ENCODE measurements around the gene DBN1. TPM values are rescaled to one million over a fixed set of nuclear protein-coding genes. Genes with fewer than 3 reads are reported as not detected.
A peak's percentile ranks its signal among the peaks of the same experiment; 100 is the strongest.

The DBN1 gene
- total and polyA plus RNA-seq, 2 of the 8 experiments (the other 6 are each of a cell fraction or from before 2014, with no cell fraction given): 168 to 333 TPM

DNA sequence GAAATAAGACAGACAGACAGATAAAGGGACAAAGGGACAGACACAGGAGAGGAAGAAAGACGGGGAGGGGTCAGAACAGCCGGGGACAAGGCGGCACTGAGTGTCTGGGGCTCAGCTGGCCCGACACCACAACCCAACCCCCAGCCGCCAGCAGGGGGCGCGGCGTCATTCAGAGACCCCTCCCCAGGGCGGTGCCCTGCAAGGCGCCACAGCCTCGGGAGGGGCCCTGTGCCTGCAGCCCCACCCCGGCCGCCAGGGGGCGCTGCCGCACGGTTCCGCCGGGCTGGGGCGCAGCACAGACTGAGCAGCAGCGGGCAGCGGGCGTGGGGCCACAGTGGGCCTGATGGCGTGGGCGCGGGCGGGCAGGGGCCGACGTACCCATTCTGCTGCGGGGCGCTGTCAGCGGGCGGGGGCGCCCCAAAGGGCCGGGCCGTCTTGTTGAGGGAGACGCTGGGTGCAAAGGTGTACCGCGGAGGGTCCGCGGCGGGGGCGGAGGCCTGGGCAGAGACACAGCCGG lies 18.1 kb upstream of the DBN1 start:
- no peaks in the 10 kb centered on the region for H3K27me3 ChIP-seq (replicated peaks in 1 of 4; ENCODE audit: control insufficient read depth in 3 of 4, extremely low read depth in 1 of 4, insufficient read depth in 3 of 4, low read length in 3 of 4)
- H3K79me2 ChIP-seq (ENCODE audit: control insufficient read depth in 1 of 2, insufficient read depth in 2 of 2, low read length in 2 of 2): peaks cover 0 to 8% of the 10 kb centered on the region in 2 experiments; a peak in 1 of 4 replicates
- peaks cover 25 to 46% (median 37%) of the 10 kb centered on the region in 4 experiments for H3K36me3 ChIP-seq (ENCODE audit: control insufficient read depth in 2 of 4, insufficient read depth in 4 of 4, low read length in 3 of 4)
- H3K4me1 ChIP-seq (replicated peaks in 1 of 4; ENCODE audit: control insufficient read depth in 3 of 4, insufficient read depth in 4 of 4, low read length in 3 of 4): peaks cover 0 to 25% (median 23%) of the 10 kb centered on the region in 4 experiments; a peak in 6 of 7 replicates
- no peak overlapping the region for H4K5ac ChIP-seq (ENCODE audit: insufficient read length, low read depth, low read length)
- H3K14ac ChIP-seq (ENCODE audit: insufficient read length): no peak overlapping the region
- H2BK5ac ChIP-seq (ENCODE audit: low read depth, low read length): no peak overlapping the region
- no peak overlapping the region for H4K91ac ChIP-seq (replicated peaks; ENCODE audit: insufficient read length, low read length)
- H3K56ac ChIP-seq (replicated peaks; ENCODE audit: insufficient read length, low read depth, low read length): no peak overlapping the region
- ChIA-PET POLR2A (ENCODE audit: partially characterized antibody) (interaction anchor here (0.8 to 67.5 kb wide), 4 partner anchors 12 to 125 kb away, joined by 3 to 3349 read pairs (median 1676); partner anchors contain the start of genes DBN1, DDX41, DOK3 and PDLIM7), CTCF (ENCODE audit: partially characterized antibody) (interaction anchor here (1.0 to 12.7 kb wide), 8 partner anchors 13 to 715 kb away, joined by 3 to 306 read pairs (median 5); partner anchors contain the start of genes DDX41, DOK3 and PDLIM7)
- H3K23me2 ChIP-seq (ENCODE audit: low read depth, low read length): peaks cover 1% of the 10 kb centered on the region; the same call in 1 of the 2 replicates
- 0 out of 2 replicates have a peak overlapping the region, but pooled peaks have one; percentile 39 for H2BK12ac ChIP-seq (ENCODE audit: low read depth, low read length)
- no peaks in the 10 kb centered on the region for H3K9me3 ChIP-seq (ENCODE audit: insufficient read depth in 2 of 2, low read depth in 1 of 2, low read length in 1 of 2)
- H2AK5ac ChIP-seq (ENCODE audit: low read depth, low read length): no peak overlapping the region
- peak overlapping the region in 1 of 2 experiments; percentile 53; a peak in 2 of 4 replicates for H3K4me2 ChIP-seq (ENCODE audit: insufficient read depth in 1 of 2, low read depth in 2 of 2, low read length in 2 of 2)
- WGBS, 2 experiments (ENCODE audit: extremely low coverage in 1 of 2, insufficient coverage in 1 of 2, insufficient read length in 1 of 2, insufficient replicate concordance in 2 of 2, low coverage in 1 of 2, low lambda C conversion rate in 2 of 2, missing lambda C conversion rate in 1 of 2): 24% methylated on average over 29 of the region's 43 CpGs; no CpG with 5 or more reads in 1 of the 2 experiments
- DNase-seq (ENCODE audit: low read depth in 1 of 2, low spot score in 2 of 2): peak in 1 of 2 experiments; percentile 99
- H3K27ac ChIP-seq (ENCODE audit: low read depth, low read length): no peak overlapping the region
- no peak overlapping the region for H3K4ac ChIP-seq (replicated peaks; ENCODE audit: insufficient read length, low read depth, low read length)
- no peak for FAIRE-seq
- no peak overlapping the region; a peak in 1 of 8 replicates for H3K4me3 ChIP-seq (ENCODE audit: extremely low read depth in 1 of 4, insufficient read depth in 2 of 4, low read depth in 3 of 4, low read length in 4 of 4)
- no peak overlapping the region for H2BK120ac ChIP-seq (replicated peaks; ENCODE audit: low read depth, low read length)
- H3K18ac ChIP-seq (ENCODE audit: extremely low read depth, low read length): no peak overlapping the region
- H2BK15ac ChIP-seq (ENCODE audit: low read length): no peak overlapping the region
- H3K23ac ChIP-seq (ENCODE audit: insufficient read length): no peak overlapping the region
- H4K8ac ChIP-seq (ENCODE audit: extremely low read depth, insufficient read depth, low read length): no peak overlapping the region
- H3K79me1 ChIP-seq (ENCODE audit: low read depth, low read length): peaks cover 7% of the 10 kb centered on the region; the same call in 1 of the 2 replicates
- no peak overlapping the region for H2BK20ac ChIP-seq (ENCODE audit: low read length)
- no peak overlapping the region for H3K9ac ChIP-seq (replicated peaks in 1 of 4; ENCODE audit: extremely low read depth in 1 of 4, low read depth in 3 of 4, low read length in 3 of 4)
- H4K20me1 ChIP-seq (replicated peaks in 1 of 2; ENCODE audit: control insufficient read depth in 1 of 2, insufficient read depth in 2 of 2, low read length in 2 of 2): peaks cover 6 to 10% of the 10 kb centered on the region in 2 experiments
- H2AFZ ChIP-seq (ENCODE audit: low read length): no peak overlapping the region
- TF ChIP-seq RXRA (IDR thresholded peaks at IDR 0.05; ENCODE audit: insufficient read depth, low read depth, low read length): no peak
- TF ChIP-seq POLR2AphosphoS5 (IDR thresholded peaks at IDR 0.05; ENCODE audit: low read depth, low read length): peak; percentile 36; the same call in 1 of the 2 replicates
- TF ChIP-seq, protein P1, sequence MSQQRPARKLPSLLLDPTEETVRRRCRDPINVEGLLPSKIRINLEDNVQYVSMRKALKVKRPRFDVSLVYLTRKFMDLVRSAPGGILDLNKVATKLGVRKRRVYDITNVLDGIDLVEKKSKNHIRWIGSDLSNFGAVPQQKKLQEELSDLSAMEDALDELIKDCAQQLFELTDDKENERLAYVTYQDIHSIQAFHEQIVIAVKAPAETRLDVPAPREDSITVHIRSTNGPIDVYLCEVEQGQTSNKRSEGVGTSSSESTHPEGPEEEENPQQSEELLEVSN (IDR thresholded peaks at IDR 0.05): no peak
- 0 out of 3 replicates have a peak, but pooled peaks of 1 of the 2 experiments have one; percentile 18 for TF ChIP-seq POLR2A (IDR thresholded peaks at IDR 0.05; ENCODE audit: control extremely low read depth in 1 of 2, low read depth in 2 of 2, low read length in 2 of 2)
- 0 out of 2 replicates have a peak, but pooled peaks have one; percentile 9 for TF ChIP-seq TEAD4 (IDR thresholded peaks at IDR 0.05; ENCODE audit: low read depth, low read length)
- peak; percentile 29 for TF ChIP-seq TAF7 (optimal IDR thresholded peaks at IDR 0.05; ENCODE audit: borderline replicate concordance, low read depth, low read length)
- TF ChIP-seq GTF2F1 (IDR thresholded peaks at IDR 0.05; ENCODE audit: borderline replicate concordance, low read depth, low read length): no peak
- TF ChIP-seq SP1 (IDR thresholded peaks at IDR 0.05; ENCODE audit: low read depth, low read length): peak; percentile 66; the same call in 1 of the 2 replicates
- TF ChIP-seq GABPA (IDR thresholded peaks at IDR 0.05; ENCODE audit: borderline replicate concordance, insufficient read depth, low read length): peak; percentile 79; the same call in 1 of the 2 replicates
- TF ChIP-seq RFX5 (IDR thresholded peaks at IDR 0.05; ENCODE audit: borderline replicate concordance, low read depth, low read length): 0 out of 2 replicates have a peak, but pooled peaks have one; percentile 14
- TF ChIP-seq HDAC2 (IDR thresholded peaks at IDR 0.05; ENCODE audit: borderline replicate concordance in 1 of 2, low read depth in 2 of 2, low read length in 2 of 2): no peak
